Fibroblast of lung (primary cell): ENCODE results near the gene PAK4. TPM values are rescaled to one million over a fixed set of nuclear protein-coding genes. Genes with fewer than 3 reads are reported as not detected.

Source experiments
- DNase-seq, 2 donors: peaks; one replicate each; pipeline versions ENCODE4 v3.0.0 to v3.0.0-alpha.2; 2010; ENCODE audit warnings: low read depth in 2 of 2
- H2AFZ ChIP-seq: 2 replicates; pipeline ENCODE4 v1.5.1; 2012; ENCODE audit warnings: low read length, control low read depth, inconsistent platforms
- H3K27ac ChIP-seq: 2 replicates; pipeline ENCODE4 v1.5.1; 2011; ENCODE audit warnings: low read length, control low read depth; ENCODE audit not compliant: insufficient read depth
- H3K27me3 ChIP-seq: 2 replicates; pipeline ENCODE4 v1.5.1; 2011; ENCODE audit warnings: mild to moderate bottlenecking, low read length; ENCODE audit not compliant: control insufficient read depth, insufficient read depth
- H3K36me3 ChIP-seq: 2 replicates; pipeline ENCODE4 v1.5.1; 2011; ENCODE audit warnings: low read length; ENCODE audit not compliant: control insufficient read depth, insufficient read depth
- H3K4me1 ChIP-seq: 2 replicates; pipeline ENCODE4 v1.5.1; 2011; ENCODE audit warnings: low read length; ENCODE audit not compliant: control insufficient read depth, insufficient read depth; ENCODE audit errors: extremely low read depth
- H3K4me2 ChIP-seq: 2 replicates; pipeline ENCODE4 v1.5.1; 2011; ENCODE audit warnings: low read length, control low read depth; ENCODE audit not compliant: insufficient read depth; ENCODE audit errors: extremely low read depth
- H3K4me3 ChIP-seq, 4 experiments: fragments of 200-600 bp in 1 of 4; sonication (generic) in 1 of 4; replicated peaks in 1 of 4; 2 replicates each; pipeline ENCODE4 v1.5.1; 2011 to 2016; ENCODE audit warnings: low read length in 4 of 4, low read depth in 3 of 4, mild to moderate bottlenecking in 3 of 4, control low read depth in 2 of 4, inconsistent platforms in 1 of 4, mixed read lengths in 1 of 4; ENCODE audit not compliant: insufficient read depth in 1 of 4; ENCODE audit errors: control extremely low read depth in 1 of 4
- H3K79me2 ChIP-seq: 2 replicates; pipeline ENCODE4 v1.5.1; 2012; ENCODE audit warnings: mild to moderate bottlenecking, low read length, inconsistent platforms; ENCODE audit not compliant: control insufficient read depth, insufficient read depth
- H3K9ac ChIP-seq: 2 replicates; pipeline ENCODE4 v1.5.1; 2011; ENCODE audit warnings: mild to moderate bottlenecking, low read length, control low read depth; ENCODE audit not compliant: insufficient read depth
- H3K9me3 ChIP-seq: 2 replicates; pipeline ENCODE4 v1.5.1; 2012; ENCODE audit warnings: low read depth, low read length; ENCODE audit not compliant: control insufficient read depth, insufficient read depth
- H4K20me1 ChIP-seq: 2 replicates; pipeline ENCODE4 v1.5.1; 2011; ENCODE audit warnings: low read length; ENCODE audit not compliant: control insufficient read depth, insufficient read depth; ENCODE audit errors: extremely low read depth
- EZH2 ChIP-seq: IDR thresholded peaks from 2 replicates; pipeline ENCODE4 v1.5.1; 2012; ENCODE audit warnings: low read length, control low read depth, mild to moderate bottlenecking; ENCODE audit errors: missing control alignments
- polyA plus RNA-seq, 2 donors: library from polyadenylated mRNA; depleted of rRNA in 1 of 2; stranded (reverse) in 1 of 2; unstranded in 1 of 2; fragments of >200 nt; gene quantifications; 2 replicates each; pipeline ENCODE4 v1.2.1, GENCODE V29; 2011 to 2012; ENCODE audit warnings: missing spikeins in 1 of 2
- total RNA-seq: library from RNA; depleted of rRNA; stranded (reverse); fragments of >200 nt; gene quantifications from 2 replicates; pipeline ENCODE4 v1.2.1, GENCODE V29; 2014
- TF ChIP-seq, protein P1 (sequence below), 2 donors: IDR thresholded peaks in 1 of 2; conservative IDR thresholded peaks in 1 of 2; 1 replicate in 1 of 2; 2 replicates in 1 of 2; pipeline ENCODE4 v1.5.1; 2011 to 2012; ENCODE audit warnings: low read length in 2 of 2, control low read depth in 1 of 2, inconsistent platforms in 1 of 2, low read depth in 1 of 2, mild to moderate bottlenecking in 1 of 2

Gene PAK4
- total and polyA plus RNA-seq, 2 donors (not counting 1 experiment from before 2014, with no cell fraction given) = 4.6 to 8.4 TPM

DNA sequence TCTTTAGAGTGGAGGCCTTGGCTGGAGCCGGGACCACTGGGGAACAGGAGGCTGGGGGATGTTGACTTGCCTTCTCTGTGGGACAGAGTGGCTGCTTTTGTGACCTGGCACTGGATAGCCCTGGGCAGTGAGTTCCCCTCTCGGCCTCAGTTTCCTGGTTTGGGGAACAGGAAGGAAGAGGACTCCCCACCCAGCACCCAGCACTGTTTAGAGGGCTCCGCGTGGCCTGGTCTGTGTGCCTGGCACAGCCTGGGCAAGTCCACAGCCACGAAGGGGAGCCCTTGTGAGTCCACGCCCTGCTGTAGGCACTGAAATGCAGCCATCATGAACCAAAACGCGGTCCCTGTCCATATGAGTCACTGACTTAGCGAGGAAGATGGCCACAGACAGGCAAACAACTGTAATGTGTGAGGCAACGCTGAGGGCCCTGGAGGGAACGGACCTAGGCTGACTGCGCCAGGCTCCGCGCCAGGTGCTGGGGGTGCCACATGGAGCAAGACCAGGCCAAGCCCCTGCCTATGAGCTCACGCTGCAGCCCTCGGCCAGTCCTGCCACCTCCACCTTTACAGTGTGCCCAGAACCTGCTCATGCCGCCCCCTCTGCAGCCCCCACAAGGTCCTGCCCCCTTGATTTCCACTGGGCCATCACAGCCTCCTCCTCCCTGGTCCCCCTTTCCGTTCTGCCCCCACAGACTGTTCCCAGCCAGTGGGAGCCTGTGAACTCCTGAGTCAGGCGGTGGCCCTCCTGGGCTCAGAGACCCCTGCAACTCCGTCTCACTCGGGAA, 35.5 kb downstream of the PAK4 start:
- peaks cover 38% of the 10 kb centered on the region for H3K79me2 ChIP-seq

DNA sequence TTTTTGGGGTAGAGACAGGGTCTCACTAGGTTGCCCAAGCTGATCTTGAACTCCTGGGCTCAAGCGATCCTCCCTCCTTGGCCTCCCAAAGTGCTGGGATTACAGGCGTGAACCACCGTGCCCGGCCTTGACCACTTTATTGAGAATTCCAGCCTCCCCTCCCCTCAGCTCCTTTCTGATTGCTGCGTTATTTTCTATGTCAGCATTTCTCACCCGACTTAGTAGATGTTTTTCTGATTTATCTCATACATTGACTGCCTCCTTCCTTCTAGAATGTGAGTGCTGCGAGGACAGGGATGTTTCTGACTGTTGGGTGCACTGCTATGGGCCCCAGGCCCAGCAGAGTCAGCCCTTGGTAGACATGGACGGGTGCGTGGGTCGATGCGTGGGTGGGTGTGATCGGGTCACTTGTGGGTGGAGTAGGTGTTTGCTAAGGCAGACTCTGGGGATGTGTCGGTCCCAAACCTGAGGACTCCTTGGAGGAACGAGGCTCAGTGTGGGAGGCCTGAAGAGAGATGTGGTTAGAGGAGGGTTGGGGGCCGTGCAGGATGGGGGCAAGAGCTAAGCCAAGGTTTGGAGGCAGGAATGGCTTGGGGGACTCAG, 37.0 kb downstream of the PAK4 start:
- H4K20me1 ChIP-seq = no peaks in the 10 kb centered on the region
- H3K9me3 ChIP-seq = no peaks in the 10 kb centered on the region
- no peak overlapping the region for H2AFZ ChIP-seq
- no peak overlapping the region for H3K27ac ChIP-seq
- no peak overlapping the region for H3K4me2 ChIP-seq
- TF ChIP-seq, protein P1, sequence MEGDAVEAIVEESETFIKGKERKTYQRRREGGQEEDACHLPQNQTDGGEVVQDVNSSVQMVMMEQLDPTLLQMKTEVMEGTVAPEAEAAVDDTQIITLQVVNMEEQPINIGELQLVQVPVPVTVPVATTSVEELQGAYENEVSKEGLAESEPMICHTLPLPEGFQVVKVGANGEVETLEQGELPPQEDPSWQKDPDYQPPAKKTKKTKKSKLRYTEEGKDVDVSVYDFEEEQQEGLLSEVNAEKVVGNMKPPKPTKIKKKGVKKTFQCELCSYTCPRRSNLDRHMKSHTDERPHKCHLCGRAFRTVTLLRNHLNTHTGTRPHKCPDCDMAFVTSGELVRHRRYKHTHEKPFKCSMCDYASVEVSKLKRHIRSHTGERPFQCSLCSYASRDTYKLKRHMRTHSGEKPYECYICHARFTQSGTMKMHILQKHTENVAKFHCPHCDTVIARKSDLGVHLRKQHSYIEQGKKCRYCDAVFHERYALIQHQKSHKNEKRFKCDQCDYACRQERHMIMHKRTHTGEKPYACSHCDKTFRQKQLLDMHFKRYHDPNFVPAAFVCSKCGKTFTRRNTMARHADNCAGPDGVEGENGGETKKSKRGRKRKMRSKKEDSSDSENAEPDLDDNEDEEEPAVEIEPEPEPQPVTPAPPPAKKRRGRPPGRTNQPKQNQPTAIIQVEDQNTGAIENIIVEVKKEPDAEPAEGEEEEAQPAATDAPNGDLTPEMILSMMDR (conservative IDR thresholded peaks at IDR 0.05 in 1 of 2, IDR thresholded peaks at IDR 0.05 in 1 of 2; ENCODE audit: low read depth in 1 of 2, low read length in 2 of 2) = no peak
- no peak for TF ChIP-seq EZH2
- H3K4me3 ChIP-seq = no peak overlapping the region
- peaks cover 28% of the 10 kb centered on the region for H3K79me2 ChIP-seq
- H3K4me1 ChIP-seq = no peaks in the 10 kb centered on the region
- no peaks in the 10 kb centered on the region for H3K27me3 ChIP-seq
- no peak for DNase-seq
- H3K9ac ChIP-seq = no peak overlapping the region
- H3K36me3 ChIP-seq = peaks cover 2% of the 10 kb centered on the region

More for the DNA sequence above, 35.5 kb downstream of the PAK4 start:
- Histone ChIP-seq H4K20me1 (no peaks in the 10 kb centered on the region), H3K9me3 (no peaks in the 10 kb centered on the region), H3K36me3 (peaks cover 2% of the 10 kb centered on the region), H3K27ac (peak overlapping the region; percentile 54), H2AFZ (no peak overlapping the region), H3K4me3 (no peak overlapping the region), H3K4me1 (no peaks in the 10 kb centered on the region), H3K9ac (no peak overlapping the region), H3K27me3 (no peaks in the 10 kb centered on the region), H3K4me2 (peak overlapping the region; percentile 13)
- peak; percentile 28 to 37 for DNase-seq
- TF ChIP-seq, protein P1 (conservative IDR thresholded peaks at IDR 0.05 in 1 of 2, IDR thresholded peaks at IDR 0.05 in 1 of 2; ENCODE audit: low read depth in 1 of 2, low read length in 2 of 2) = no peak
- TF ChIP-seq EZH2 = no peak

DNA sequence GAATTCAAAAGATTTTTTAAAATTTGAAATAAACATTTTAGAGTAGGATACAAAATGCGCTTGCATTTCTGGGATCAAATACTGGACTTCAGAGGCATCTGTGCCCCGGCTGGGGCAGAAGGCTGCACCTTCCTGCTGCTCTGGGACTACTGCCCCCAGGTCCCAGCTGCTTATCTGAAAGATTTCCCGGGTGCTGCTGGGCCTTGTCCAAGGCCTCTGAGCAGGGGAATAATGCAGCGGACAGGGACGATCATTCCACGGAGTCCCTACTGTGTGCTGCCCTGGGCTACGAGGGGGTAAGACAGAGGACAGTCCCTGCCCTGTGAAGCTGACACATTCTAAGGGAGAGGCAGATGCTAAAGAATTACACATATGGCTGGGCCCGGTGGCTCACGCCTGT, 38.0 kb downstream of the PAK4 start:
- H3K27ac ChIP-seq = no peak overlapping the region
- H3K36me3 ChIP-seq = peaks cover 2% of the 10 kb centered on the region
- H4K20me1 ChIP-seq = no peaks in the 10 kb centered on the region
- H2AFZ ChIP-seq = no peak overlapping the region
- no peaks in the 10 kb centered on the region for H3K27me3 ChIP-seq
- no peak overlapping the region for H3K4me3 ChIP-seq
- no peak overlapping the region for H3K9ac ChIP-seq
- no peak overlapping the region for H3K4me2 ChIP-seq
- TF ChIP-seq EZH2 = no peak
- TF ChIP-seq, protein P1 (conservative IDR thresholded peaks at IDR 0.05 in 1 of 2, IDR thresholded peaks at IDR 0.05 in 1 of 2; ENCODE audit: low read depth in 1 of 2, low read length in 2 of 2) = no peak
- DNase-seq = no peak
- H3K79me2 ChIP-seq = peaks cover 20% of the 10 kb centered on the region
- H3K4me1 ChIP-seq = no peaks in the 10 kb centered on the region
- H3K9me3 ChIP-seq = no peaks in the 10 kb centered on the region
